Keratinocyte (primary cell): ENCODE results near the gene MRPL24. TPM values are rescaled to one million over a fixed set of nuclear protein-coding genes. Genes with fewer than 3 reads are reported as not detected.
"Not testable (repeated sequence)": the region's sequence is repeated elsewhere in the genome, so short reads cannot be mapped to it uniquely, and the experiment has no call there.

ENCODE experiments used
- DNase-seq: peaks from one replicate; pipeline ENCODE4 v3.0.0-alpha.2; 2011; ENCODE audit warnings: low read depth, missing footprints, low spot score
- FAIRE-seq: peaks from 2 replicates; lab custom pipeline; 2011; peaks lifted over from hg19 to GRCh38; lab: Jason Lieb, UNC
- H2AFZ ChIP-seq: 2 replicates; pipeline ENCODE4 v1.6.0; 2012; ENCODE audit warnings: low read length, control low read depth, inconsistent platforms; ENCODE audit not compliant: control insufficient read depth
- H3K27ac ChIP-seq: 2 replicates; pipeline ENCODE4 v1.5.1; 2011; ENCODE audit warnings: low read length; ENCODE audit not compliant: control insufficient read depth, insufficient read depth
- H3K27me3 ChIP-seq: 3 replicates; pipeline ENCODE4 v1.6.0; 2011; ENCODE audit warnings: low read length; ENCODE audit not compliant: control insufficient read depth, insufficient read depth; ENCODE audit errors: extremely low read depth
- H3K36me3 ChIP-seq, 2 experiments: 2 replicates in 1 of 2; 3 replicates in 1 of 2; pipeline ENCODE4 v1.5.1; 2011; ENCODE audit warnings: low read length in 2 of 2, mild to moderate bottlenecking in 1 of 2; ENCODE audit not compliant: control insufficient read depth in 2 of 2, insufficient read depth in 2 of 2; ENCODE audit errors: extremely low read depth in 1 of 2
- H3K4me1 ChIP-seq: 3 replicates; pipeline ENCODE4 v1.5.1; 2011; ENCODE audit warnings: low read length; ENCODE audit not compliant: control insufficient read depth, insufficient read depth; ENCODE audit errors: extremely low read depth
- H3K4me2 ChIP-seq: 3 replicates; pipeline ENCODE4 v1.6.0; 2011; ENCODE audit warnings: low read depth, low read length; ENCODE audit not compliant: control insufficient read depth, insufficient read depth; ENCODE audit errors: extremely low read depth
- H3K4me3 ChIP-seq, 3 experiments: fragments of 200-600 bp in 1 of 3; sonication (generic) in 1 of 3; 2 replicates in 2 of 3; 3 replicates in 1 of 3; pipeline ENCODE4 v1.5.1; 2011 to 2016; ENCODE audit warnings: low read length in 3 of 3, mild to moderate bottlenecking in 3 of 3, control low read depth in 2 of 3, inconsistent platforms in 1 of 3, low read depth in 1 of 3, mixed read lengths in 1 of 3, mixed run types in 1 of 3, moderate library complexity in 1 of 3; ENCODE audit not compliant: control insufficient read depth in 2 of 3, insufficient read depth in 2 of 3; ENCODE audit errors: extremely low read depth in 1 of 3
- H3K79me2 ChIP-seq: 2 replicates; pipeline ENCODE4 v1.6.0; 2012; ENCODE audit warnings: low read length; ENCODE audit not compliant: control insufficient read depth, insufficient read depth
- H3K9ac ChIP-seq: 3 replicates; pipeline ENCODE4 v1.6.0; 2011; ENCODE audit warnings: low read length; ENCODE audit not compliant: control insufficient read depth, insufficient read depth; ENCODE audit errors: extremely low read depth
- H3K9me1 ChIP-seq: 3 replicates; pipeline ENCODE4 v1.6.0; 2011; ENCODE audit warnings: low read length; ENCODE audit not compliant: control insufficient read depth, insufficient read depth; ENCODE audit errors: extremely low read depth
- H3K9me3 ChIP-seq: 2 replicates; pipeline ENCODE4 v1.5.1; 2012; ENCODE audit warnings: low read depth, low read length; ENCODE audit not compliant: control insufficient read depth
- H4K20me1 ChIP-seq: 3 replicates; pipeline ENCODE4 v1.6.0; 2011; ENCODE audit warnings: low read length; ENCODE audit not compliant: control insufficient read depth, insufficient read depth; ENCODE audit errors: extremely low read depth
- EZH2 ChIP-seq: IDR thresholded peaks from one replicate; pipeline ENCODE4 v1.6.1; 2012; ENCODE audit warnings: inconsistent platforms, mild to moderate bottlenecking, low read length, moderate library complexity
- dilution Hi-C: fragments of 300-500 bp; cut with MboI; formaldehyde crosslinking; loops from one replicate; pipeline ENCODE4 v1.7.0; 2020; ENCODE audit warnings: low sequenced_read_pairs; ENCODE audit not compliant: extremely low pct_ligation_motif_present
- polyA plus RNA-seq, 5 experiments: library from polyadenylated mRNA; depleted of rRNA in 3 of 5; stranded (reverse) in 3 of 5; stranded (forward) in 1 of 5; unstranded in 1 of 5; fragments of >200 nt; gene quantifications; 1 replicate in 1 of 5; 2 replicates in 3 of 5; 3 replicates in 1 of 5; pipeline versions ENCODE4 v1.2.1 to v1.2.3, GENCODE V29; 2011 to 2012; ENCODE audit warnings: missing spikeins in 2 of 5, low read depth in 1 of 5, low replicate concordance in 1 of 5
- TF ChIP-seq, protein P1 (sequence below), 3 experiments: IDR thresholded peaks in 1 of 3; conservative IDR thresholded peaks in 1 of 3; optimal IDR thresholded peaks in 1 of 3; 2 replicates in 2 of 3; 3 replicates in 1 of 3; pipeline versions ENCODE3 to v1.5.1; 2011; ENCODE audit warnings: low read length in 3 of 3, mild to moderate bottlenecking in 3 of 3, moderate library complexity in 2 of 3, control low read depth in 1 of 3, inconsistent platforms in 1 of 3; ENCODE audit not compliant: insufficient read depth in 2 of 3; ENCODE audit errors: extremely low read depth in 1 of 3

The MRPL24 gene
- polyA plus RNA-seq, 1 donor (not counting 4 experiments of a cell fraction or from before 2014, with no cell fraction given): 157 TPM

DNA sequence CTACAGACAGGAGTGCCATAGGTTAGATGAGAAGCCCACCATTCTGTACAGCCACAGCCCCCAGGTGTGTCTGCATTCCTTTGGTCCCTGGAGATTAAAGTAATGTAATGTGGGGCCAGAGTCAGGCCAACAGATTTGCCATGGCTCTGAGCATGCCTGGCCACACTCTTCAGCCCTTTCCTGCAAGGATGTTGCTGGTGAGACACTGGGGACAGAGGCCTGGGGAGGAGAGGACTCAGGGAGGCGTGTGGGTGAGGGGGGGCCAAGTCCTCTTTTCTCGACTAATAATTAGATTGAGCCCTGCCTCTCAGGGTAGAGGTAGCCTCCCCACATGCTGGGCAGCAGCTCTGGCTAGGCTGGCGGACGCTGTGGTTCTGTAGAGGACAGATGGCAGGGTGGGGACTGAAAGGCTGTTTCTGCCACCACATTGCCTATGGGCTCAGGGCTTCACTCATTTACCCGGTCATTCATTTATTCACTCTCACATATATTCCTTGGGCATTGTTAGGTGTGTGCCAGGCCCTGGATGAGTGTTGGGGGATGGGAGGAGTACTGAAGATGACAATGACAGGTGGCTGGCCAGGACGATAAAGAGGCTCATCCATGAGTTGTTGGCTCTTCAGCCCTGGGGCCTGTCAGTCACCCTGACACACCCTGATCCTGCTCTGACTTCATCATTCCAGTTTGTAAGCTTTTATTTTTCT, 19.4 kb upstream of the MRPL24 start:
- Histone ChIP-seq H3K4me2 (no peak overlapping the region), H3K27me3 (no peaks in the 10 kb centered on the region), H3K79me2 (no peaks in the 10 kb centered on the region), H3K9ac (no peak overlapping the region), H3K36me3 (no peaks in the 10 kb centered on the region), H2AFZ (no peak overlapping the region), H3K9me1 (no peaks in the 10 kb centered on the region), H3K9me3 (no peaks in the 10 kb centered on the region), H3K4me1 (no peaks in the 10 kb centered on the region), H3K4me3 (no peak overlapping the region), H3K27ac (no peak overlapping the region), H4K20me1 (no peaks in the 10 kb centered on the region)
- no peak for DNase-seq
- no peak for FAIRE-seq
- no peak for TF ChIP-seq EZH2
- TF ChIP-seq, protein P1, sequence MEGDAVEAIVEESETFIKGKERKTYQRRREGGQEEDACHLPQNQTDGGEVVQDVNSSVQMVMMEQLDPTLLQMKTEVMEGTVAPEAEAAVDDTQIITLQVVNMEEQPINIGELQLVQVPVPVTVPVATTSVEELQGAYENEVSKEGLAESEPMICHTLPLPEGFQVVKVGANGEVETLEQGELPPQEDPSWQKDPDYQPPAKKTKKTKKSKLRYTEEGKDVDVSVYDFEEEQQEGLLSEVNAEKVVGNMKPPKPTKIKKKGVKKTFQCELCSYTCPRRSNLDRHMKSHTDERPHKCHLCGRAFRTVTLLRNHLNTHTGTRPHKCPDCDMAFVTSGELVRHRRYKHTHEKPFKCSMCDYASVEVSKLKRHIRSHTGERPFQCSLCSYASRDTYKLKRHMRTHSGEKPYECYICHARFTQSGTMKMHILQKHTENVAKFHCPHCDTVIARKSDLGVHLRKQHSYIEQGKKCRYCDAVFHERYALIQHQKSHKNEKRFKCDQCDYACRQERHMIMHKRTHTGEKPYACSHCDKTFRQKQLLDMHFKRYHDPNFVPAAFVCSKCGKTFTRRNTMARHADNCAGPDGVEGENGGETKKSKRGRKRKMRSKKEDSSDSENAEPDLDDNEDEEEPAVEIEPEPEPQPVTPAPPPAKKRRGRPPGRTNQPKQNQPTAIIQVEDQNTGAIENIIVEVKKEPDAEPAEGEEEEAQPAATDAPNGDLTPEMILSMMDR (optimal IDR thresholded peaks at IDR 0.05 in 1 of 3, IDR thresholded peaks at IDR 0.05 in 1 of 3, conservative IDR thresholded peaks at IDR 0.05 in 1 of 3; ENCODE audit: extremely low read depth in 1 of 3, insufficient read depth in 2 of 3, low read length in 3 of 3): no peak
- dilution Hi-C loops: no loop called here

DNA sequence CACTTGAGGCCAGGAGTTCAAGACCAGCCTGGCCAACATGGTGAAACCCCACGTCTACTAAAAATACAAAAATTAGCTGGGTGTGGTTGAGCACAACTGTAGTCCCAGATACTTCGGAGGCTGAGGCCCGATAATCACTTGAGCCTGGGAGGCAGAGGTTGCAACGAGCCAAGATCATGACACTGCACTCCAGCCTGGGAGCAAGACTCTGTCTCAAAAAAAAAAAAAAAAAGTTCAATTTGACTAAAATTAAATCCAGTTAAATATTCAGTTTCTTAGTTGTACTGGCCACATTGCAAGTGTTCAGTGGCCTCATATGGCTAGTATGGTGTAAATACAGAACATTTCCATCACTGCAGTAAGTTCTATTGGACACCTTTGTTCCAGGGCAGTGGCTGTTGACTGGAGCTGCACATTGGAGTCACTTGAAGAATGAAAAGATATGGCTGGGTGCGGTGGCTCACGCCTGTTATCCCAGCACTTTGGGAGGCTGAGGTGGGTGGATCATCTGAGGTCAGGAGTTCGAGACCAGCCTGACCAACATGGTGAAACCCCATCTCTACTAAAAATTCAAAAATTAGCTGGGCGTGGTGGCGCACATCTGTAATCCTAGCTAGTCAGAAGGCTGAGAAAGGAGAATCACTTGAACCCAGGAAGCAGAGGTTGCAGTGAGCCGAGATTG, 16.8 kb upstream of the MRPL24 start:
- DNase-seq, H3K27me3 ChIP-seq, H3K79me2 ChIP-seq, dilution Hi-C loops, H3K9me1 ChIP-seq, H3K27ac ChIP-seq, H3K4me2 ChIP-seq, H2AFZ ChIP-seq, FAIRE-seq, H3K4me1 ChIP-seq, H3K4me3 ChIP-seq, H3K9me3 ChIP-seq, H3K36me3 ChIP-seq, H3K9ac ChIP-seq, H4K20me1 ChIP-seq: not testable (repeated sequence)
